K562 (cell line): ENCODE measurements around the gene MYMK. TPM values are rescaled to one million over a fixed set of nuclear protein-coding genes. Genes with fewer than 3 reads are reported as not detected.

Experiments used
- ATAC-seq: fragments of 200-7000 bp; cut with Tn5 transposase; 3 replicates; pipeline ENCODE4 v1.9.1; 2020; ENCODE audit warnings: moderate library complexity
- BruUV-seq: library from RNA; stranded (reverse); fragments of 400-500 nt; replicated peaks from 2 replicates; lab custom pipeline; 2021; lab: Mats Ljungman, UMichigan
- CTCF ChIA-PET: fragments of 300-600 bp; formaldehyde crosslinking; extraction: SDS; loops from one replicate; lab custom pipeline; 2021; ENCODE audit warnings: low intra/inter-chr PET ratio; lab: Yijun Ruan, JAX
- POLR2A ChIA-PET: fragments of 300-600, 350-650 bp; sonication (Branson Sonifier 250); formaldehyde crosslinking; extraction: SDS; loops from one replicate; lab custom pipeline; 2021; ENCODE audit warnings: antibody characterized with exemption, inconsistent platforms; lab: Yijun Ruan, JAX
- DNase-seq, 4 experiments: peaks; one replicate each; pipeline versions ENCODE4 v3.0.0 to v3.0.0-alpha.2; 2011 to 2018; ENCODE audit warnings: low spot score in 3 of 4, mixed read lengths in 3 of 4; ENCODE audit errors: extremely low read depth in 1 of 4
- FAIRE-seq: peaks from 2 replicates; lab custom pipeline; 2011; peaks lifted over from hg19 to GRCh38; lab: Jason Lieb, UNC
- H2AFZ ChIP-seq: 2 replicates; pipeline ENCODE4 v1.6.0; 2011; ENCODE audit warnings: low read depth, low read length, control low read depth, inconsistent platforms
- H3K27ac ChIP-seq: fragments of 200-600 bp; 3 replicates; pipeline ENCODE4 v1.8.0; 2011; ENCODE audit warnings: low read depth, mild to moderate bottlenecking, control low read depth, inconsistent platforms, low read length, moderate library complexity, mixed read lengths; ENCODE audit errors: extremely low read depth
- H3K27me3 ChIP-seq, 2 experiments: fragments of 300-600 bp in 1 of 2; 2 replicates in 1 of 2; 3 replicates in 1 of 2; pipeline versions ENCODE4 v1.6.0 to v1.8.0; 2011; ENCODE audit warnings: inconsistent platforms in 2 of 2, low read length in 2 of 2, mild to moderate bottlenecking in 1 of 2, mixed read lengths in 1 of 2, moderate library complexity in 1 of 2; ENCODE audit not compliant: control insufficient read depth in 2 of 2, insufficient read depth in 2 of 2
- H3K36me3 ChIP-seq: fragments of 300-600 bp; 3 replicates; pipeline ENCODE4 v1.8.0; 2011; ENCODE audit warnings: mild to moderate bottlenecking, low read length, inconsistent platforms; ENCODE audit not compliant: control insufficient read depth, insufficient read depth
- H3K4me1 ChIP-seq, 2 experiments: fragments of 200-600 bp in 1 of 2; replicated peaks in 1 of 2; 2 replicates in 1 of 2; 3 replicates in 1 of 2; pipeline versions ENCODE4 v1.5.1 to v1.8.0; 2011; ENCODE audit warnings: inconsistent platforms in 2 of 2, low read length in 2 of 2, mild to moderate bottlenecking in 1 of 2, mixed read lengths in 1 of 2, moderate library complexity in 1 of 2; ENCODE audit not compliant: control insufficient read depth in 2 of 2, insufficient read depth in 2 of 2
- H3K4me2 ChIP-seq: 2 replicates; pipeline ENCODE4 v1.6.1; 2011; ENCODE audit warnings: low read length, control low read depth, inconsistent platforms, mixed read lengths; ENCODE audit not compliant: insufficient read depth
- H3K4me3 ChIP-seq: fragments of 200-600 bp; sonication (generic), shearing (Covaris generic); 2 replicates; pipeline ENCODE4 v1.5.1; 2016; ENCODE audit warnings: control low read depth, inconsistent platforms
- H3K79me2 ChIP-seq: fragments of 200-600 bp; 3 replicates; pipeline ENCODE4 v1.8.0; 2011; ENCODE audit warnings: low read length, inconsistent platforms; ENCODE audit not compliant: control insufficient read depth, insufficient read depth
- H3K9ac ChIP-seq, 2 experiments: 2 replicates each; pipeline versions ENCODE4 v1.6.0 to v1.6.1; 2011; ENCODE audit warnings: low read depth in 2 of 2, low read length in 2 of 2, control low read depth in 1 of 2, inconsistent platforms in 1 of 2, mild to moderate bottlenecking in 1 of 2, mixed read lengths in 1 of 2; ENCODE audit not compliant: insufficient read depth in 1 of 2
- H3K9me1 ChIP-seq: one replicate; pipeline ENCODE4 v1.6.0; 2011; ENCODE audit warnings: inconsistent platforms, mild to moderate bottlenecking, low read length, moderate library complexity; ENCODE audit not compliant: control insufficient read depth, insufficient read depth
- H3K9me3 ChIP-seq: replicated peaks from 2 replicates; pipeline ENCODE4 v1.5.1; 2011; ENCODE audit warnings: low read depth, low read length, inconsistent platforms; ENCODE audit not compliant: control insufficient read depth, insufficient read depth
- H4K20me1 ChIP-seq: replicated peaks from 2 replicates; pipeline ENCODE4 v1.6.1; 2011; ENCODE audit warnings: low read length, inconsistent platforms, mixed read lengths; ENCODE audit not compliant: control insufficient read depth, insufficient read depth
- BMI1 ChIP-seq: fragments of 150-350 bp; IDR thresholded peaks from 2 replicates; pipeline ENCODE4 v1.6.1; 2014; ENCODE audit warnings: low read length
- EHMT2 ChIP-seq: fragments of 450-650 bp; IDR thresholded peaks from 2 replicates; pipeline ENCODE4 v1.6.1; 2018; ENCODE audit warnings: antibody characterized with exemption
- FOXA1 ChIP-seq: fragments of 450-650 bp; IDR thresholded peaks from 2 replicates; pipeline ENCODE4 v1.6.1; 2016; ENCODE audit warnings: mild to moderate bottlenecking, borderline replicate concordance
- HDAC8 ChIP-seq: fragments of 450-650 bp; IDR thresholded peaks from 2 replicates; pipeline ENCODE4 v1.6.1; 2016; ENCODE audit warnings: mild to moderate bottlenecking, missing genetic modification characterization, moderate library complexity, missing compliant biosample characterization
- NCOA1 ChIP-seq: fragments of 450-650 bp; IDR thresholded peaks from 2 replicates; pipeline ENCODE4 v1.6.1; 2016; ENCODE audit warnings: low read depth
- RBM25 ChIP-seq: fragments of 200-400 bp; formaldehyde crosslinking; IDR thresholded peaks from 2 replicates; pipeline ENCODE4 v1.6.1; 2018; ENCODE audit warnings: low read length, low read depth, moderate library complexity; ENCODE audit not compliant: severe bottlenecking
- SRSF1 ChIP-seq: fragments of 200-400 bp; formaldehyde crosslinking; IDR thresholded peaks from 2 replicates; pipeline ENCODE4 v1.6.1; 2017; ENCODE audit warnings: mild to moderate bottlenecking, low read depth, low read length, moderate library complexity
- TFAP4 ChIP-seq: sonication (generic); formaldehyde crosslinking; IDR thresholded peaks from 2 replicates; pipeline ENCODE4 v1.8.0; 2022; ENCODE audit warnings: missing genetic modification reagents, mild to moderate bottlenecking, moderate library complexity, borderline replicate concordance
- ZC3H4 ChIP-seq: sonication (generic); formaldehyde crosslinking; IDR thresholded peaks from 2 replicates; pipeline ENCODE4 v1.9.0; 2021; ENCODE audit warnings: missing genetic modification reagents, borderline replicate concordance
- ZNF212 ChIP-seq: fragments of 450-650 bp; formaldehyde crosslinking; IDR thresholded peaks from 2 replicates; pipeline ENCODE4 v1.4.0; 2020; ENCODE audit warnings: mild to moderate bottlenecking
- WGBS: fragments of 100-300 bp; shearing (Covaris generic); methylation state at CpG from one replicate; pipeline ENCODE4 v1.1.6; 2016; ENCODE audit warnings: low coverage, mixed read lengths; ENCODE audit not compliant: insufficient coverage; ENCODE audit errors: missing lambda C conversion rate; 5-methylcytosine and 5-hydroxymethylcytosine counted together
- in situ Hi-C: fragments of 300-500 bp; cut with MboI; formaldehyde crosslinking; loops from 4 replicates; pipeline ENCODE4 v1.15.0; 2018; ENCODE audit warnings: inconsistent platforms, mixed read lengths
- intact Hi-C: fragments of 100-400 bp; cut with micrococcal nuclease; formaldehyde crosslinking; loops from 2 replicates; pipeline ENCODE4 v1.14.2; 2022
- polyA plus RNA-seq, 8 experiments: library from polyadenylated mRNA; depleted of rRNA in 4 of 8; stranded (reverse) in 5 of 8; unstranded in 3 of 8; fragments of >200 nt; fragmentation: Nextera tagmentation in 2 of 8; fragmentation: Illumina TruSeq in 1 of 8; extraction: Ambion mirVana in 2 of 8; extraction: Trizol in 1 of 8; gene quantifications; 2 replicates each; pipeline versions ENCODE4 v1.2.1 to v1.2.3, GENCODE V29; 2011 to 2014; ENCODE audit warnings: inconsistent platforms in 1 of 8, missing spikeins in 1 of 8
- total RNA-seq, 7 experiments: library from RNA; depleted of rRNA in 6 of 7; stranded (reverse); fragments of >200 nt in 6 of 7; fragmentation: Illumina TruSeq in 2 of 7; extraction: Trizol in 2 of 7; gene quantifications; 2 replicates each; pipeline versions ENCODE4 v1.2.1 to v1.2.3, GENCODE V29; 2011 to 2021; ENCODE audit warnings: low replicate concordance in 1 of 7
- TF ChIP-seq, protein P1 (sequence below): fragments of 250-450 bp; sonication (Bioruptor Pico); IDR thresholded peaks from 2 replicates; pipeline ENCODE4 v1.4.0; 2020; ENCODE audit warnings: borderline replicate concordance

MYMK gene
- total and polyA plus RNA-seq, 9 of the 15 experiments (the other 6 are each of a cell fraction or from before 2014, with no cell fraction given): not detected

- in situ Hi-C loops (no loop called here), intact Hi-C loops (loop anchor here (1.0 kb wide), 2 partner anchors 181 to 192 kb away; no protein-coding TSS in a partner anchor)
- Histone ChIP-seq H3K36me3 (no peaks in the 10 kb centered on the region), H3K9me1 (no peaks in the 10 kb centered on the region), H3K27ac (no peak overlapping the region), H4K20me1 (peaks cover 35% of the 10 kb centered on the region), H2AFZ (no peak overlapping the region), H3K4me3 (no peak overlapping the region), H3K9me3 (no peaks in the 10 kb centered on the region), H3K9ac (no peak overlapping the region), H3K4me2 (no peak overlapping the region), H3K79me2 (no peaks in the 10 kb centered on the region), H3K4me1 (peaks cover 0 to 28% of the 10 kb centered on the region in 2 experiments; a peak in 2 of 5 replicates), H3K27me3 (peaks cover 42 to 93% of the 10 kb centered on the region in 2 experiments; a peak in 4 of 5 replicates)
- ATAC-seq (no peak), DNase-seq (no peak), FAIRE-seq (no peak)
- TF ChIP-seq ZNF212 (CRISPR knock-in tag) (no peak), BMI1 (no peak), ZC3H4 (no peak), FOXA1 (no peak), EHMT2 (no peak), TFAP4 (CRISPR knock-in tag) (no peak), SRSF1 (no peak), RBM25 (no peak), NCOA1 (no peak), HDAC8 (tag) (no peak)
- TF ChIP-seq, protein P1, sequence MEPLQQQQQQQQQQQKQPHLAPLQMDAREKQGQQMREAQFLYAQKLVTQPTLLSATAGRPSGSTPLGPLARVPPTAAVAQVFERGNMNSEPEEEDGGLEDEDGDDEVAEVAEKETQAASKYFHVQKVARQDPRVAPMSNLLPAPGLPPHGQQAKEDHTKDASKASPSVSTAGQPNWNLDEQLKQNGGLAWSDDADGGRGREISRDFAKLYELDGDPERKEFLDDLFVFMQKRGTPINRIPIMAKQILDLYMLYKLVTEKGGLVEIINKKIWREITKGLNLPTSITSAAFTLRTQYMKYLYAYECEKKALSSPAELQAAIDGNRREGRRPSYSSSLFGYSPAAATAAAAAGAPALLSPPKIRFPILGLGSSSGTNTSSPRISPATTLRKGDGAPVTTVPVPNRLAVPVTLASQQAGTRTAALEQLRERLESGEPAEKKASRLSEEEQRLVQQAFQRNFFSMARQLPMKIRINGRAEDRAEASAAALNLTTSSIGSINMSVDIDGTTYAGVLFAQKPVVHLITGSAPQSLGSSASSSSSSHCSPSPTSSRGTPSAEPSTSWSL: no peak
- POLR2A ChIA-PET: interaction anchor here (1.0 to 1.2 kb wide), 2 partner anchors 10 to 12 kb away, joined by 3 to 4 read pairs; no protein-coding TSS in a partner anchor
- 4% methylated on average over 9 of the region's 9 CpGs for WGBS
- CTCF ChIA-PET: interaction anchor here (0.9 to 1.6 kb wide), 2 partner anchors 192 to 194 kb away, joined by 3 to 8 read pairs; no protein-coding TSS in a partner anchor
- no TSS peak for BruUV-seq
These were observed 9.1 kb upstream of the MYMK start for GRCh38 chr9:133533857-133534256.
